Mesodermal cell (in vitro differentiated cells): ENCODE data around the gene ITIH4. TPM values are rescaled to one million over a fixed set of nuclear protein-coding genes. Genes with fewer than 3 reads are reported as not detected.

Experiments
- H3K27ac ChIP-seq: 2 replicates; pipeline ENCODE4 v1.7.0; 2013; ENCODE audit warnings: mild to moderate bottlenecking, low read depth, low read length, moderate library complexity; ENCODE audit not compliant: severe bottlenecking
- H3K36me3 ChIP-seq: 2 replicates; pipeline ENCODE4 v1.7.1; 2013; ENCODE audit warnings: mild to moderate bottlenecking, low read length, moderate library complexity; ENCODE audit not compliant: control insufficient read depth, insufficient read depth
- H3K4me1 ChIP-seq: one replicate; pipeline ENCODE4 v1.7.1; 2013; ENCODE audit warnings: mild to moderate bottlenecking, low read length; ENCODE audit not compliant: insufficient read depth, control insufficient read depth, poor library complexity, severe bottlenecking
- H3K4me3 ChIP-seq: 2 replicates; pipeline ENCODE4 v1.7.0; 2013; ENCODE audit warnings: low read length, control low read depth, mild to moderate bottlenecking; ENCODE audit not compliant: insufficient read depth, poor library complexity, severe bottlenecking; ENCODE audit errors: extremely low read depth
- H3K9me3 ChIP-seq: 2 replicates; pipeline ENCODE4 v1.7.1; 2013; ENCODE audit warnings: mild to moderate bottlenecking, low read length, moderate library complexity; ENCODE audit not compliant: control insufficient read depth
- WGBS, 2 experiments: methylation state at CpG; one replicate each; pipeline ENCODE4 v1.1.5; 2013; ENCODE audit warnings: missing lambda C conversion rate in 2 of 2; ENCODE audit not compliant: insufficient coverage in 2 of 2; 5-methylcytosine and 5-hydroxymethylcytosine counted together
- polyA plus RNA-seq, 2 experiments: library from polyadenylated mRNA; stranded (reverse); fragments of 50-300 nt; gene quantifications; one replicate each; pipeline ENCODE4 v1.2.3, GENCODE V29; 2013

The ITIH4 gene
- 1.5 TPM for polyA plus RNA-seq (2013, experiment 1 of 2)
- polyA plus RNA-seq (2013, experiment 2 of 2): 1.6 TPM

DNA sequence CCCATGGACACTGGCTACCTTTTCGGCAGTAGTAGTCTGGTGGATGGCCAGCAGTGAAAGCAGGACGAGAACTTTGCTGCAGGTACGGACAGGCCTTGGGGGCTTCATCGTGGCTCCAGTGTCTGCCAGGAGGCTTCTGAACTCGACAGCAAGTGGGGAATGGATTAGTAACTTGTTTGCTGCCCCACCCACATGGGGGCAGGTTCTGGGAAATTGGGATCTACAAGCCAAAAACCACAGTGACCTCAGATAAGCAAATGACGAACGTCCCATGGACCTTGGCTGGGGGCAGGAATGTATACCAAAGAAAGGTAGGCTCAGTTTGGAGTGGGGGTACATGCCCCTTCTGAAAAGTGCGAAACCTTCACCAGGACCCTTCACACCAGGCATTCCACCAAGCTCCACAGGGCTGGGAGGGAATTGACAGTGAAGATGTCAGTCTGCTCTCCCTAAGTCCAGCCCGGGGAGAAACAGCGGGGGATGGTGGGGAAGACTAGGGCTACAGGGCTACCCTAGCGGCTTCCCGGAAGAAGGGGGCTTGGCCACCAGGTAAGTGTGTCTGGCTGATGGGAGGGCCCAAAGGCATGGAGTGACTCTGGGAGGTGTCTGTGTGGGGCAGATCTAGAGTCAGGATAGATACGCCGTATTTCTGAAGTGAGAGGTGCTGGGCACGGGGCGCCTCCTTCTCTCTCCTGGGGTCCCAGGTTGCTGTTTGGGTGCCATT is at the start of gene ITIH4:
TSS of gene ITIH4 (minus strand) at position 138 of the 724 bp plus-strand sequence. CDS start at position 108, 30 bp downstream.
- Histone ChIP-seq H3K4me1 (peaks cover 13% of the 10 kb centered on the region), H3K4me3 (no peak within 1 kb of the TSS), H3K27ac (no peak within 1 kb of the TSS), H3K36me3 (no peaks in the 10 kb centered on the region), H3K9me3 (no peaks in the 10 kb centered on the region)
- WGBS, 2 experiments: 84 to 89% methylated on average over 11 to 15 of the region's 16 CpGs

GRCh38 chr3:52880047-52880446 is 49.6 kb upstream of the ITIH4 start:
- H3K36me3 ChIP-seq: no peaks in the 10 kb centered on the region
- H3K9me3 ChIP-seq: no peaks in the 10 kb centered on the region
- no peaks in the 10 kb centered on the region for H3K4me1 ChIP-seq
- no peak overlapping the region for H3K27ac ChIP-seq
- 81 to 89% methylated on average over 3 to 4 of the region's 5 CpGs for WGBS, 2 experiments
- no peak overlapping the region for H3K4me3 ChIP-seq

DNA sequence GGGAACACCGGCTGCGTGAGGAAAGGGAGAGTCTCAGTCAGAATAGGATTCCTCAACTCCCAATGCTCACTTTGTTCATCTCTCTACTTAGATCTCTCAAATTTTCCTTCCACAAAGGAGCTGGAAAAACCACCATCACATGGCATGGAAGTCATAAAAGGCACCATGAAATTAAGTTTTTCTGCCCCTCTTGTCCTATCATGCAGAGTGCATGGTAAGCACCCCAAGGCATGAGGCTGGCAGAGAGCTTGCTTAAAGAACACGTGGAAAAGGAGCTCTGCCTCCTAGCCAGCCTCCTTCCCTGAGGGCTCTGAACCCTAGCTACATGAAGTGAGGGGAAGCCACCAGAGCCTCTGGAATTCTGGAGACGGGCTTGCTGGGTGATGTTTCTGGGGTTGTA is 49.1 kb upstream of the ITIH4 start:
- Histone ChIP-seq H3K4me1 (no peaks in the 10 kb centered on the region), H3K27ac (no peak overlapping the region), H3K4me3 (no peak overlapping the region), H3K36me3 (no peaks in the 10 kb centered on the region), H3K9me3 (no peaks in the 10 kb centered on the region)
- 90 to 100% methylated on average over 3 of the region's 4 CpGs for WGBS, 2 experiments

GRCh38 chr3:52879090-52879489 is 48.6 kb upstream of the ITIH4 start:
- Histone ChIP-seq H3K9me3 (no peaks in the 10 kb centered on the region), H3K4me1 (no peaks in the 10 kb centered on the region), H3K27ac (no peak overlapping the region), H3K4me3 (no peak overlapping the region), H3K36me3 (no peaks in the 10 kb centered on the region)
- WGBS, 2 experiments: 80 to 92% methylated on average over 2 to 3 of the region's 4 CpGs

GRCh38 chr3:52877085-52877484 is 46.6 kb upstream of the ITIH4 start:
- Histone ChIP-seq H3K4me1 (no peaks in the 10 kb centered on the region), H3K36me3 (no peaks in the 10 kb centered on the region), H3K9me3 (no peaks in the 10 kb centered on the region), H3K27ac (no peak overlapping the region), H3K4me3 (no peak overlapping the region)
- 100% methylated on average over 1 of the region's 3 CpGs; no CpG with 5 or more reads in 1 of the 2 experiments for WGBS, 2 experiments

- Histone ChIP-seq H3K4me1 (no peaks in the 10 kb centered on the region), H3K27ac (no peak overlapping the region), H3K36me3 (no peaks in the 10 kb centered on the region), H3K4me3 (no peak overlapping the region), H3K9me3 (no peaks in the 10 kb centered on the region)
- WGBS, 2 experiments: 79 to 86% methylated on average over 6 of the region's 9 CpGs
Measured at GRCh38 chr3:52874864-52875587, 44.6 kb upstream of the ITIH4 start.

DNA sequence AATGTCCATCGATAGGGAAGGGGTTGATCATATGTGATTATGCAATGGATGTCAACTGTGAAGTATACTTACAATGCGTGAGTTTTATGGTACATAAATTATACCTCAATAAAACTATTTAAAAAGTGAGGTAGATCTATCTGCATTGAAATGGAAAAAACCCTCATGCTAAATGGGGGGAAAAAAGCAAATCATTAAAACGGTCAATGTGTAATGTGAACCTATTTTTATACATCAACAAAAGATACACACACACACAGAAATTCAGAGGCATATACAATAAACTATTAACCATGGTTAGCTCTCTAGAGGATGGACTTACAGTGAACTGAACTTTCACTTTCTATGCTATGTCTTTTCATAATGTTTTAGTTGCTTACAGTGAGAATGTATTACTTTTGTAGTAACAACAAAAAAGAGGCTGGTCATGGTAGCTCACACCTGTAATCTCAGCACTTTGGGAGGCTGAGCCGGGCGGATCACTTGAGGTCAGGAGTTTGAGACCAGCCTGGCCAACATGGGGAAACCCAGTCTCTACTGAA is 43.8 kb upstream of the ITIH4 start:
- Histone ChIP-seq H3K27ac (no peak overlapping the region), H3K9me3 (no peaks in the 10 kb centered on the region), H3K36me3 (no peaks in the 10 kb centered on the region), H3K4me3 (no peak overlapping the region), H3K4me1 (no peaks in the 10 kb centered on the region)
- 100% methylated on average over 2 of the region's 5 CpGs for WGBS, 2 experiments

DNA sequence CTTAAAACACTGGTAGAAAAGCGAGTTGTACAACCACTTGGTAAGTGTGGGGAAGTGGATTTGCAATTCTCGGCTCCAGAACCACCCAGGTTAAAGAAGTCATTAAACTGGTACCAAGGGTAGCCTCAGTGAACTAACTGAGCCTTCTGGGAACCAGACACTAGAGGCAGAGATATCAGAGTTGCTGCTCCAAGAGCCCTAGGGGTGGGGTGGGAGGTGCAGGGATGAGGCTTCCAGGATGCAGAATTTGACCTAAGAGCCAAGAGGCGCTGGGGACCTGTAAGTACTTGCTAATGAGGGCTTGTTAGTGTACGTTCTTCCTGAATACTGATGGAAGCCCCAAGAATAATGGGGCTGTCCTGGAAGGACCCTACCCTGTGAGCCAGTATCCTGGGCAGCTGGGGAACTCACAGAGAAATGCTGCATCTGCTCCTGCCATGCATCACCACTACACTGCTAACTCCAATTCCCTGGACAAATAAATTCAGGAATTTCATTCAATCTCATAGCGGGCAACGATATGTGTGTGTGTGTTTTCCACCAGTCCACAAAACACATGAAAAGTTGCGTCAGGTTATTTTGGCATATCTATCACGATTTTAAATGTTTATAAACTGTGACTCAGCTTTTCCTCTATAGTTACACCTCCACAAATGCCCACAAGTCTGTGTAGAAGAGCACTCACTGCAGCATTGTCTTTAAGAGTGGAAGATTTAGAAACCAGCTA is 43.1 kb upstream of the ITIH4 start:
- H3K4me3 ChIP-seq: no peak overlapping the region
- H3K4me1 ChIP-seq: no peaks in the 10 kb centered on the region
- no peaks in the 10 kb centered on the region for H3K36me3 ChIP-seq
- WGBS, 2 experiments: 86 to 94% methylated on average over 4 to 6 of the region's 8 CpGs
- no peaks in the 10 kb centered on the region for H3K9me3 ChIP-seq
- H3K27ac ChIP-seq: no peak overlapping the region

GRCh38 chr3:52872245-52872644 is 41.8 kb upstream of the ITIH4 start:
- H3K9me3 ChIP-seq: no peaks in the 10 kb centered on the region
- no CpG with 5 or more reads among the region's 3 CpGs for WGBS, 2 experiments
- no peaks in the 10 kb centered on the region for H3K36me3 ChIP-seq

DNA sequence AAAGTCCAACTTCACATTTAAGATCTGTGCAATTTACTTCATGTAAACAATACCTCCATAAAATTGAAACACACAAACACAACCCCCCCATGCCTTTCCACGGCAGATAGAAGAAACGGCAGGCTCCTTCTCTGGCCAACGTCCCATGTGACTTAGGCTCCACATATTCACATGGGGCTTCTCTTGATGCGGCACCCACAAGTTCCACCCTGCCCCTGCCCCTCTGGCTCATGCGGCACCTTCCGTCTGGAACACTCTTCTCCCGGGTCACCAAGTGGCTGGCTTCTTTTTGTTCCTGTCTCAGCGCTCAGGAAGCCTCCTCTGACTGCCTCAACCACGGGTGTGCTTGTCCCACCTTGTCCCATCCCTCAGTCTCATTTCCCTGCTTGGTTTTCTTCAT is 41.3 kb upstream of the ITIH4 start:
- Histone ChIP-seq H3K4me1 (no peaks in the 10 kb centered on the region), H3K27ac (no peak overlapping the region), H3K9me3 (no peaks in the 10 kb centered on the region), H3K36me3 (no peaks in the 10 kb centered on the region), H3K4me3 (no peak overlapping the region)
- WGBS, 2 experiments: 79 to 93% methylated on average over 9 of the region's 9 CpGs

More at GRCh38 chr3:52872245-52872644, 41.8 kb upstream of the ITIH4 start:
- Histone ChIP-seq H3K27ac (no peak overlapping the region), H3K4me3 (no peak overlapping the region), H3K4me1 (no peaks in the 10 kb centered on the region)
